ENCODE data around the gene NDUFS5. TPM values are rescaled to one million over a fixed set of nuclear protein-coding genes. Genes with fewer than 3 reads are reported as not detected.
A peak's percentile ranks its signal among the peaks of the same experiment; 100 is the strongest.
"Not testable (repeated sequence)": the region's sequence is repeated elsewhere in the genome, so short reads cannot be mapped to it uniquely, and the experiment has no call there.

Gene NDUFS5
- 692 and 1,210 TPM in 2 replicates for total RNA-seq (2014; rRNA removed; shearing (Covaris generic))

- peak; percentile 89 for DNase-seq (ENCODE audit: low spot score)
Observed at GRCh38 chr1:39026051-39026865, at the start of gene NDUFS5. TSS of gene NDUFS5 (plus strand) at chr1:39026350. CDS start at chr1:39028725, 2,375 bp downstream.

GRCh38 chr1:38977399-38978244 lies 48.5 kb upstream of the NDUFS5 start:
- not testable (repeated sequence) for DNase-seq (ENCODE audit: low spot score)

GRCh38 chr1:38978245-38978542 lies 48.0 kb upstream of the NDUFS5 start:
- not testable (repeated sequence) for DNase-seq (ENCODE audit: low spot score)

GRCh38 chr1:38979380-38979779 lies 46.8 kb upstream of the NDUFS5 start:
- not testable (repeated sequence) for DNase-seq (ENCODE audit: low spot score)

GRCh38 chr1:38989979-38990378 lies 36.2 kb upstream of the NDUFS5 start:
- DNase-seq (ENCODE audit: low spot score), result no peak

GRCh38 chr1:38990386-38990737 lies 35.8 kb upstream of the NDUFS5 start:
- DNase-seq (ENCODE audit: low spot score), result no peak

- DNase-seq (ENCODE audit: low spot score), result peak; percentile 89
Observed at GRCh38 chr1:38990738-38991637, 35.2 kb upstream of the NDUFS5 start, which contains the start of gene AKIRIN1. TSS of gene AKIRIN1 (plus strand) at chr1:38991276. CDS start at chr1:38991381, 105 bp downstream.

GRCh38 chr1:38991638-38992411 lies 34.3 kb upstream of the NDUFS5 start:
- no peak for DNase-seq (ENCODE audit: low spot score)

GRCh38 chr1:38992412-38993111 lies 33.6 kb upstream of the NDUFS5 start:
- no peak for DNase-seq (ENCODE audit: low spot score)

- DNase-seq (ENCODE audit: low spot score), result no peak
Observed at GRCh38 chr1:38994196-38994595, 32.0 kb upstream of the NDUFS5 start.

- DNase-seq (ENCODE audit: low spot score), result no peak
Observed at GRCh38 chr1:38997034-38997900, 28.9 kb upstream of the NDUFS5 start.

- DNase-seq (ENCODE audit: low spot score), result no peak
Observed at GRCh38 chr1:38997901-38998190, 28.3 kb upstream of the NDUFS5 start.

- no peak for DNase-seq (ENCODE audit: low spot score)
Observed at GRCh38 chr1:39001516-39002421, 24.4 kb upstream of the NDUFS5 start.

GRCh38 chr1:39003281-39003680 lies 22.9 kb upstream of the NDUFS5 start:
- DNase-seq (ENCODE audit: low spot score), result no peak

GRCh38 chr1:39003794-39004193 lies 22.4 kb upstream of the NDUFS5 start:
- DNase-seq (ENCODE audit: low spot score), result no peak

- no peak for DNase-seq (ENCODE audit: low spot score)
Observed at GRCh38 chr1:39006287-39006686, 19.9 kb upstream of the NDUFS5 start.

GRCh38 chr1:39006726-39007645 lies 19.2 kb upstream of the NDUFS5 start:
- no peak for DNase-seq (ENCODE audit: low spot score)
